ENCODE results near the gene CRB3. TPM values are rescaled to one million over a fixed set of nuclear protein-coding genes. Genes with fewer than 3 reads are reported as not detected.

CRB3 gene
- total RNA-seq, 2 experiments from 2014 or later, result 0.58 to 0.70 TPM

DNA sequence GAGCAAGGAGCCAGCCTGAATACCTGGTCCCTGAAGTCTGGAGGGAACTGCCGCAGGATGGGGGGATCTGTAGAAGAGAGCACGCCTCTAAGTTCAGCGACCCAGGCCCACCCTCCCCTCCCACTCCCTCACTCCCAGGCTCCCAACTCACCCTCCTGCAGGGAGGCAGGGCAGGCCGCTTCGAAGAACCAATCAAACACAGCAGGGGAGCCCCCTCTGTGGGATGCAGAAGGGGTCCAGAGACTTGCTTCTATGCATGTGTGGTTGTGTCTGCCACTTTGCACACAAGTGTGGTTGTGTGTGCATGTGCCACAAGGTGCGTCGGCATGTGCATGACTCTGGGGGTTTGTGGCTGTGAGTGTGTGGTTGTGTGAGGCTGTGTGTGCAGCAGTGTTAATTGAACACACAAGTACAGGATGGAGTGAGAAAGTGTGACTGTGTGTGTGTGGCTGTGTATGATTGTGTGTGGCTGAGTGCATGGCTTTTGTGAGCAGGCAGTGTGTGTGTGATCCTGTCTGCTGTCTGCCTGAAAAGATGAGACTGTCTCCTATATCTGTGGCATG is 15.8 kb downstream of the CRB3 start:
- intact Hi-C loops (cut with micrococcal nuclease), result no loop called here
- ChIA-PET CTCF (no interaction called here), POLR2A (interaction anchor here (0.7 to 2.4 kb wide), 5 partner anchors 8 to 173 kb away, joined by 3 to 10 read pairs (median 4); partner anchors contain the start of genes CRB3 and KHSRP)
- DNase-seq (no peak), ATAC-seq (no peak)
- H3K4me3 Mint-ChIP-seq, result peak overlapping the region; percentile 100
- H3K27ac Mint-ChIP-seq, result peak overlapping the region; percentile 96
- H3K27me3 Mint-ChIP-seq, result no peaks in the 10 kb centered on the region
- H3K9me3 Mint-ChIP-seq, result no peaks in the 10 kb centered on the region
- H3K4me1 Mint-ChIP-seq (ENCODE audit: low read depth), result peaks cover 26% of the 10 kb centered on the region
- TF ChIP-seq CTCF (IDR thresholded peaks at IDR 0.05), result no peak
- peaks cover 25% of the 10 kb centered on the region for H3K36me3 Mint-ChIP-seq (ENCODE audit: low read depth)

GRCh38 chr19:6480848-6481415 is 16.9 kb downstream of the CRB3 start:
- DNase-seq (peak; percentile 67), ATAC-seq (peak; percentile 24)
- no peaks in the 10 kb centered on the region for H3K27me3 Mint-ChIP-seq
- H3K27ac Mint-ChIP-seq, result peak overlapping the region; percentile 96
- peaks cover 19% of the 10 kb centered on the region for H3K36me3 Mint-ChIP-seq (ENCODE audit: low read depth)
- H3K4me1 Mint-ChIP-seq (ENCODE audit: low read depth), result peaks cover 26% of the 10 kb centered on the region
- ChIA-PET CTCF (interaction anchor here (0.7 to 1.7 kb wide), 10 partner anchors 11 to 92 kb away, joined by 3 to 8 read pairs (median 4); partner anchors contain the start of genes KHSRP and TUBB4A), POLR2A (interaction anchor here (0.7 to 2.4 kb wide), 20 partner anchors 8 to 291 kb away, joined by 3 to 10 read pairs (median 4); partner anchors contain the start of genes CRB3, GTF2F1 and KHSRP)
- H3K9me3 Mint-ChIP-seq, result no peaks in the 10 kb centered on the region
- H3K4me3 Mint-ChIP-seq, result peak overlapping the region; percentile 100
- TF ChIP-seq CTCF (IDR thresholded peaks at IDR 0.05), result no peak
- intact Hi-C loops (cut with micrococcal nuclease), result no loop called here

GRCh38 chr19:6481541-6482342 is 17.7 kb downstream of the CRB3 start, which contains the start of gene DENND1C:
Gene DENND1C, minus strand, starts transcription at chr19:6481787. Its CDS starts 92 bp downstream, at chr19:6481695.
- intact Hi-C loops (cut with micrococcal nuclease), result no loop called here
- Mint-ChIP-seq H3K9me3 (no peaks in the 10 kb centered on the region), H3K4me3 (peak within 1 kb of the TSS; percentile 100), H3K27me3 (no peaks in the 10 kb centered on the region), H3K4me1 (ENCODE audit: low read depth) (peaks cover 26% of the 10 kb centered on the region), H3K27ac (peak within 1 kb of the TSS; percentile 96), H3K36me3 (ENCODE audit: low read depth) (peaks cover 13% of the 10 kb centered on the region)
- peak; percentile 87 for DNase-seq
- POLR2A ChIA-PET, result interaction anchor here (0.7 to 2.4 kb wide), 17 partner anchors 9 to 118 kb away, joined by 3 to 10 read pairs (median 4); partner anchors contain the start of genes GTF2F1 and KHSRP
- ATAC-seq, result peak; percentile 87
- CTCF ChIA-PET, result interaction anchor here (0.7 to 1.7 kb wide), 13 partner anchors 10 to 270 kb away, joined by 3 to 8 read pairs (median 3); partner anchors contain the start of genes KHSRP, TNFSF9 and TUBB4A
- peak; percentile 42 for TF ChIP-seq CTCF (IDR thresholded peaks at IDR 0.05)

DNA sequence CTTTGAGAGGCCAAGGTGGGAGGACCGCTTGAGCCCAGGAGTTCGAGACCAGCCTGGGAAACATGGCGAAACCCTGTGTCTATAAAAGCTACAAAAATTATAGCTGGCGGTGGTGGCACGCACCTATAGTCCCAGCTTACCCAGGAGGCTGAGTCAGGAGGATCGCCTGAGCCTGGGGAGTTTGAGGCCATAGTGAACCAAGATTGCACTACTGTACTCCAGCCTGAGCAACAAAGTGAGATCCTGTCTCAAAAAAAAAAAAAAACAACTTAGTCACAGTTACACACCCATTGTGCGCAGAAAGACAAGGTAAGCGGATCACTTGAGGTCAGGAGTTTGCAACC is 18.2 kb downstream of the CRB3 start:
- Mint-ChIP-seq H3K27ac (peak overlapping the region; percentile 96), H3K27me3 (no peaks in the 10 kb centered on the region), H3K9me3 (no peaks in the 10 kb centered on the region), H3K4me1 (ENCODE audit: low read depth) (peaks cover 26% of the 10 kb centered on the region), H3K4me3 (peak overlapping the region; percentile 100), H3K36me3 (ENCODE audit: low read depth) (peaks cover 10% of the 10 kb centered on the region)
- ChIA-PET CTCF (interaction anchor here (0.9 to 1.7 kb wide), 6 partner anchors 13 to 270 kb away, joined by 3 to 4 read pairs (median 3); partner anchors contain the start of gene TNFSF9), POLR2A (interaction anchor here (1.4 to 2.4 kb wide), 9 partner anchors 13 to 88 kb away, joined by 3 to 10 read pairs (median 5); partner anchors contain the start of genes GTF2F1 and KHSRP)
- no peak for TF ChIP-seq CTCF (IDR thresholded peaks at IDR 0.05)
- DNase-seq (peak; percentile 38), ATAC-seq (peak; percentile 12)
- intact Hi-C loops (cut with micrococcal nuclease), result no loop called here

Measured in activated CD8-positive, alpha-beta T cell treated with anti-CD3 and anti-CD28 coated beads for 36 hours (primary cell).